ENCODE results near the gene GALT.
"Not testable (repeated sequence)": the region's sequence is repeated elsewhere in the genome, so short reads cannot be mapped to it uniquely, and the experiment has no call there.

Gene GALT

GRCh38 chr9:34638138-34638445 lies 8.4 kb upstream of the GALT start:
- no peaks in the 10 kb centered on the region; the same call in 1 of the 2 replicates for H3K27me3 ChIP-seq (ENCODE audit: control insufficient read depth, insufficient read depth, low read length)
- no CpG with 5 or more reads among the region's 7 CpGs for WGBS (ENCODE audit: insufficient coverage, insufficient read length)
- no peaks in the 10 kb centered on the region; the same call in 1 of the 2 replicates for H3K4me1 ChIP-seq (ENCODE audit: control insufficient read depth, insufficient read depth, low read length)
- peak overlapping the region; percentile 76; the same call in 1 of the 2 replicates for H3K4me3 ChIP-seq (ENCODE audit: low read length)
- DNase-seq (ENCODE audit: low read depth, low spot score) = no peak
- no peak overlapping the region for H3K27ac ChIP-seq (ENCODE audit: low read length)
- H3K9me3 ChIP-seq (ENCODE audit: control insufficient read depth, insufficient read depth, low read length) = no peaks in the 10 kb centered on the region
- H3K36me3 ChIP-seq (ENCODE audit: control insufficient read depth, insufficient read depth, low read length) = peaks cover 7% of the 10 kb centered on the region

DNA sequence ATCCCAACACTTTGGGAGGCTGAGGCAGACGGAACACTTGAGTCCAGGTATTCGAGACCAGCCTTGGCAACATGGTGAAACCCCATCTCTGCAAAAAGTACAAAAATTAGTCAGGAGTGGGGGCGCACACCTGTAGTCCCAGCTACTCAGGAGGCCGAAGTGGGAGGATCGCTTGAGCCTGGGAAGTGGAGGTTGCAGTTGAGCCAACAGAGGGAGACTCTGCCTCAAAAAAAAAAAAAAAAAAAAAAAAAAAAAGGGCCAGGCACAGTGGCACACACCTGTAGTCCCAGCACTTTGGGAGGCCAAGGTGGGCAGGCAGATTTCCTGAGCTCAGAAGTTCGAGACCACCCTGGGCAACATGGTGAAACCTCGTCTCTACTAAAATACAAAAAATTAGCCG lies 7.2 kb upstream of the GALT start:
- H3K4me1 ChIP-seq (ENCODE audit: control insufficient read depth, insufficient read depth, low read length); H3K27ac ChIP-seq (ENCODE audit: low read length); H3K27me3 ChIP-seq (ENCODE audit: control insufficient read depth, insufficient read depth, low read length); DNase-seq (ENCODE audit: low read depth, low spot score); H3K4me3 ChIP-seq (ENCODE audit: low read length); H3K36me3 ChIP-seq (ENCODE audit: control insufficient read depth, insufficient read depth, low read length); H3K9me3 ChIP-seq (ENCODE audit: control insufficient read depth, insufficient read depth, low read length): not testable (repeated sequence)
- no CpG with 5 or more reads among the region's 8 CpGs for WGBS (ENCODE audit: insufficient coverage, insufficient read length)

- Histone ChIP-seq H3K27me3 (ENCODE audit: control insufficient read depth, insufficient read depth, low read length) (no peaks in the 10 kb centered on the region; the same call in 1 of the 2 replicates), H3K4me1 (ENCODE audit: control insufficient read depth, insufficient read depth, low read length) (peaks cover 11% of the 10 kb centered on the region), H3K27ac (ENCODE audit: low read length) (no peak overlapping the region), H3K36me3 (ENCODE audit: control insufficient read depth, insufficient read depth, low read length) (no peaks in the 10 kb centered on the region), H3K9me3 (ENCODE audit: control insufficient read depth, insufficient read depth, low read length) (no peaks in the 10 kb centered on the region), H3K4me3 (ENCODE audit: low read length) (no peak overlapping the region)
- DNase-seq (ENCODE audit: low read depth, low spot score) = no peak
- WGBS (ENCODE audit: insufficient coverage, insufficient read length) = no CpG with 5 or more reads among the region's 1 CpG
These were observed 3.8 kb upstream of the GALT start for GRCh38 chr9:34642679-34643078.

DNA sequence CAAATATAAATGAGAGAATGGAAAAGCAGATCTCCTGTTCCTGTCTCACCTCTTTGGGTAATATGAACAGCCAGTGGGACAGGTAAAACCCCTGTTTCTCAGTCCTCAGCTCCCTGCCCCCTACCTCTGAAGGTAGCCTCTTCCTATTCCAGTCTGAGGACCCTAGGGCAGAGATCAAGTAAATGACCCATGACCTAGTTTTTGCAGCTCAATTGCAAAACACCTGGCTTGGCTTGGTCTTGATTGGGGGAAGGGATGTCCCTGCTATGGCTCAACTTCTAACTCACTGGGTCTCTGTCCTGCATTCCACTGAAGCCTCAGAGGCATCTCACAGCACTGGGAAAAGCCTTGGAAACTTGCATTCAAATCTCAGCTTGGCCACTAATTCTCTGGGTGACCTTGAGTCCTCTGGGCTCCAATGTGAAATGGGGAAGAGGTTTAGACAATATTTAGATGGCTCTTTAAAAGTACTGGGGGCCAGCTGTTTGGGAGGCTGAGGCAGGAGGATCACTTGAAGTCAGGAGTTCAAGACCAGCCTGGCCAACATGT lies 1.6 kb upstream of the GALT start:
- Histone ChIP-seq H3K4me1 (ENCODE audit: control insufficient read depth, insufficient read depth, low read length) (peaks cover 12% of the 10 kb centered on the region), H3K27ac (ENCODE audit: low read length) (no peak overlapping the region), H3K27me3 (ENCODE audit: control insufficient read depth, insufficient read depth, low read length) (no peaks in the 10 kb centered on the region), H3K9me3 (ENCODE audit: control insufficient read depth, insufficient read depth, low read length) (no peaks in the 10 kb centered on the region), H3K4me3 (ENCODE audit: low read length) (no peak overlapping the region), H3K36me3 (ENCODE audit: control insufficient read depth, insufficient read depth, low read length) (peaks cover 8% of the 10 kb centered on the region)
- DNase-seq (ENCODE audit: low read depth, low spot score) = no peak

DNA sequence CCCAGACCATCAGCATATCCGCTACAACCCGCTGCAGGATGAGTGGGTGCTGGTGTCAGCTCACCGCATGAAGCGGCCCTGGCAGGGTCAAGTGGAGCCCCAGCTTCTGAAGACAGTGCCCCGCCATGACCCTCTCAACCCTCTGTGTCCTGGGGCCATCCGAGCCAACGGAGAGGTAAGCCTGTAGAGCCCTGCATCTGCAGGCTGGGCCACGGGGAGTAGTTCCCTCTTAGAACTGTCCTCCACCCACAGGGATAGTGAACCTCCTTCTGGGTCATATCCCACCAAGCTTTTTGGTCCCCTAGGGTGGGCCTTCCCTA lies 569 bp downstream of the GALT start:
- Histone ChIP-seq H3K4me3 (ENCODE audit: low read length) (peak overlapping the region; percentile 70; the same call in 1 of the 2 replicates), H3K27me3 (ENCODE audit: control insufficient read depth, insufficient read depth, low read length) (no peaks in the 10 kb centered on the region), H3K27ac (ENCODE audit: low read length) (no peak overlapping the region), H3K4me1 (ENCODE audit: control insufficient read depth, insufficient read depth, low read length) (peaks cover 12% of the 10 kb centered on the region), H3K9me3 (ENCODE audit: control insufficient read depth, insufficient read depth, low read length) (no peaks in the 10 kb centered on the region), H3K36me3 (ENCODE audit: control insufficient read depth, insufficient read depth, low read length) (peaks cover 8% of the 10 kb centered on the region)
- no CpG with 5 or more reads among the region's 8 CpGs for WGBS (ENCODE audit: insufficient coverage, insufficient read length)
- no peak for DNase-seq (ENCODE audit: low read depth, low spot score)

DNA sequence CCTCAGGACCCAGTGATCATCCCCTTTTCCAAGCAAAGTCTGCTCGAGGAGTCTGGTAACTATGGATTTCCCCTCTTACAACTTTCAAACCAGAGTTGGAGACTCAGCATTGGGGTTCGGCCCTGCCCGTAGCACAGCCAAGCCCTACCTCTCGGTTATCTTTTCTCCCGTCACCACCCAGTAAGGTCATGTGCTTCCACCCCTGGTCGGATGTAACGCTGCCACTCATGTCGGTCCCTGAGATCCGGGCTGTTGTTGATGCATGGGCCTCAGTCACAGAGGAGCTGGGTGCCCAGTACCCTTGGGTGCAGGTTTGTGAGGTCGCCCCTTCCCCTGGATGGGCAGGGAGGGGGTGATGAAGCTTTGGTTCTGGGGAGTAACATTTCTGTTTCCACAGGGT lies 1.2 kb downstream of the GALT start:
- DNase-seq (ENCODE audit: low read depth, low spot score) = no peak
- no peak overlapping the region for H3K27ac ChIP-seq (ENCODE audit: low read length)

DNA sequence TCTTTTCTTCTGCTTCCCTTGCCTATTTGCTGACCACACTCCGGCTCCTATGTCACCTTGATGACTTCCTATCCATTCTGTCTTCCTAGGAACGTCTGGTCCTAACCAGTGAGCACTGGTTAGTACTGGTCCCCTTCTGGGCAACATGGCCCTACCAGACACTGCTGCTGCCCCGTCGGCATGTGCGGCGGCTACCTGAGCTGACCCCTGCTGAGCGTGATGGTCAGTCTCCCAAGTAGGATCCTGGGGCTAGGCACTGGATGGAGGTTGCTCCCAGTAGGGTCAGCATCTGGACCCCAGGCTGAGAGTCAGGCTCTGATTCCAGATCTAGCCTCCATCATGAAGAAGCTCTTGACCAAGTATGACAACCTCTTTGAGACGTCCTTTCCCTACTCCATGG lies 2.2 kb downstream of the GALT start:
- WGBS (ENCODE audit: insufficient coverage, insufficient read length) = no CpG with 5 or more reads among the region's 8 CpGs
- no peaks in the 10 kb centered on the region for H3K27me3 ChIP-seq (ENCODE audit: control insufficient read depth, insufficient read depth, low read length)
- H3K9me3 ChIP-seq (ENCODE audit: control insufficient read depth, insufficient read depth, low read length) = no peaks in the 10 kb centered on the region
- no peak overlapping the region for H3K4me3 ChIP-seq (ENCODE audit: low read length)
- DNase-seq (ENCODE audit: low read depth, low spot score) = no peak
- no peak overlapping the region for H3K27ac ChIP-seq (ENCODE audit: low read length)
- peaks cover 8% of the 10 kb centered on the region for H3K36me3 ChIP-seq (ENCODE audit: control insufficient read depth, insufficient read depth, low read length)
- peaks cover 15% of the 10 kb centered on the region for H3K4me1 ChIP-seq (ENCODE audit: control insufficient read depth, insufficient read depth, low read length)

More for the DNA sequence above, 1.2 kb downstream of the GALT start:
- H3K4me3 ChIP-seq (ENCODE audit: low read length) = peak overlapping the region; percentile 70; the same call in 1 of the 2 replicates
- WGBS (ENCODE audit: insufficient coverage, insufficient read length) = no CpG with 5 or more reads among the region's 10 CpGs
- H3K4me1 ChIP-seq (ENCODE audit: control insufficient read depth, insufficient read depth, low read length) = peaks cover 15% of the 10 kb centered on the region
- no peaks in the 10 kb centered on the region for H3K9me3 ChIP-seq (ENCODE audit: control insufficient read depth, insufficient read depth, low read length)
- H3K27me3 ChIP-seq (ENCODE audit: control insufficient read depth, insufficient read depth, low read length) = no peaks in the 10 kb centered on the region
- peaks cover 8% of the 10 kb centered on the region for H3K36me3 ChIP-seq (ENCODE audit: control insufficient read depth, insufficient read depth, low read length)

- Histone ChIP-seq H3K9me3 (ENCODE audit: control insufficient read depth, insufficient read depth, low read length) (no peaks in the 10 kb centered on the region), H3K4me1 (ENCODE audit: control insufficient read depth, insufficient read depth, low read length) (peaks cover 12% of the 10 kb centered on the region), H3K4me3 (ENCODE audit: low read length) (no peak overlapping the region), H3K27ac (ENCODE audit: low read length) (no peak overlapping the region), H3K36me3 (ENCODE audit: control insufficient read depth, insufficient read depth, low read length) (peaks cover 8% of the 10 kb centered on the region), H3K27me3 (ENCODE audit: control insufficient read depth, insufficient read depth, low read length) (no peaks in the 10 kb centered on the region)
- no CpG with 5 or more reads among the region's 5 CpGs for WGBS (ENCODE audit: insufficient coverage, insufficient read length)
- no peak for DNase-seq (ENCODE audit: low read depth, low spot score)
These were observed 4.3 kb downstream of the GALT start for GRCh38 chr9:34650816-34651215.

GRCh38 chr9:34651321-34651720 lies 4.8 kb downstream of the GALT start:
- no CpG with 5 or more reads among the region's 4 CpGs for WGBS (ENCODE audit: insufficient coverage, insufficient read length)

GRCh38 chr9:34651876-34652601 lies 5.6 kb downstream of the GALT start, which contains the start of gene IL11RA:
TSS of gene IL11RA (plus strand) at chr9:34652185. CDS start at chr9:34655218, 3,033 bp downstream.
- Histone ChIP-seq H3K4me3 (ENCODE audit: low read length) (peak within 1 kb of the TSS; percentile 28; the same call in 1 of the 2 replicates), H3K9me3 (ENCODE audit: control insufficient read depth, insufficient read depth, low read length) (no peaks in the 10 kb centered on the region), H3K4me1 (ENCODE audit: control insufficient read depth, insufficient read depth, low read length) (peaks cover 9% of the 10 kb centered on the region), H3K36me3 (ENCODE audit: control insufficient read depth, insufficient read depth, low read length) (peaks cover 8% of the 10 kb centered on the region), H3K27ac (ENCODE audit: low read length) (no peak within 1 kb of the TSS), H3K27me3 (ENCODE audit: control insufficient read depth, insufficient read depth, low read length) (no peaks in the 10 kb centered on the region)
- DNase-seq (ENCODE audit: low read depth, low spot score) = peak; percentile 92
- no CpG with 5 or more reads among the region's 24 CpGs for WGBS (ENCODE audit: insufficient coverage, insufficient read length)

More at GRCh38 chr9:34651321-34651720, 4.8 kb downstream of the GALT start:
- no peaks in the 10 kb centered on the region for H3K9me3 ChIP-seq (ENCODE audit: control insufficient read depth, insufficient read depth, low read length)
- no peaks in the 10 kb centered on the region for H3K27me3 ChIP-seq (ENCODE audit: control insufficient read depth, insufficient read depth, low read length)
- H3K36me3 ChIP-seq (ENCODE audit: control insufficient read depth, insufficient read depth, low read length) = peaks cover 8% of the 10 kb centered on the region
- no peak overlapping the region; the same call in 1 of the 2 replicates for H3K4me3 ChIP-seq (ENCODE audit: low read length)
- no peak overlapping the region for H3K27ac ChIP-seq (ENCODE audit: low read length)
- no peak for DNase-seq (ENCODE audit: low read depth, low spot score)
- peaks cover 9% of the 10 kb centered on the region for H3K4me1 ChIP-seq (ENCODE audit: control insufficient read depth, insufficient read depth, low read length)

GRCh38 chr9:34652602-34653000 lies 6.1 kb downstream of the GALT start:
- no CpG with 5 or more reads among the region's 5 CpGs for WGBS (ENCODE audit: insufficient coverage, insufficient read length)
- Histone ChIP-seq H3K9me3 (ENCODE audit: control insufficient read depth, insufficient read depth, low read length) (no peaks in the 10 kb centered on the region), H3K4me1 (ENCODE audit: control insufficient read depth, insufficient read depth, low read length) (peaks cover 7% of the 10 kb centered on the region), H3K4me3 (ENCODE audit: low read length) (no peak overlapping the region), H3K27ac (ENCODE audit: low read length) (no peak overlapping the region), H3K36me3 (ENCODE audit: control insufficient read depth, insufficient read depth, low read length) (peaks cover 8% of the 10 kb centered on the region), H3K27me3 (ENCODE audit: control insufficient read depth, insufficient read depth, low read length) (no peaks in the 10 kb centered on the region)
- no peak for DNase-seq (ENCODE audit: low read depth, low spot score)
